Smooth muscle cell (in vitro differentiated cells): Measurements from ENCODE around the gene PARD3. TPM values are rescaled to one million over a fixed set of nuclear protein-coding genes. Genes with fewer than 3 reads are reported as not detected.

Experiments
- DNase-seq: peaks from one replicate; lab custom pipeline; 2025; ENCODE audit not compliant: unreplicated experiment; lab: John Stamatoyannopoulos, UW
- H2AFZ ChIP-seq: fragments of 200-600 bp; sonication (generic); 2 replicates; pipeline ENCODE4 v1.6.0; 2016; ENCODE audit warnings: antibody characterized with exemption, low read depth, mild to moderate bottlenecking
- H3F3A ChIP-seq: fragments of 200-600 bp; sonication (generic); 2 replicates; pipeline ENCODE4 v1.6.0; 2017; ENCODE audit warnings: antibody characterized with exemption, low read depth
- H3K27ac ChIP-seq: fragments of 200-600 bp; sonication (generic); 2 replicates; pipeline ENCODE4 v1.5.1; 2016; ENCODE audit warnings: low read depth, mild to moderate bottlenecking
- H3K27me3 ChIP-seq: fragments of 200-600 bp; sonication (generic); 2 replicates; pipeline ENCODE4 v1.6.1; 2016; ENCODE audit warnings: low read depth, mild to moderate bottlenecking
- H3K36me3 ChIP-seq: fragments of 200-600 bp; sonication (generic); 2 replicates; pipeline ENCODE4 v1.5.1; 2016; ENCODE audit warnings: low read depth
- H3K4me1 ChIP-seq: fragments of 200-600 bp; sonication (generic); 2 replicates; pipeline ENCODE4 v1.5.1; 2016; ENCODE audit warnings: low read depth
- H3K4me2 ChIP-seq: fragments of 200-600 bp; sonication (generic); 2 replicates; pipeline ENCODE4 v1.6.0; 2016; ENCODE audit warnings: mild to moderate bottlenecking
- H3K4me3 ChIP-seq: fragments of 200-600 bp; sonication (generic); 2 replicates; pipeline ENCODE4 v1.5.1; 2016; ENCODE audit warnings: mild to moderate bottlenecking
- H3K79me2 ChIP-seq: fragments of 200-600 bp; sonication (generic); 2 replicates; pipeline ENCODE4 v1.6.0; 2016; ENCODE audit warnings: low read depth, mild to moderate bottlenecking
- H3K9ac ChIP-seq: fragments of 200-600 bp; sonication (generic); 2 replicates; pipeline ENCODE4 v1.6.0; 2016; ENCODE audit warnings: low read depth
- H3K9me3 ChIP-seq: fragments of 200-600 bp; sonication (generic); replicated peaks from 2 replicates; pipeline ENCODE4 v1.5.1; 2016; ENCODE audit warnings: low read depth
- H4K20me1 ChIP-seq: fragments of 200-600 bp; sonication (generic); 2 replicates; pipeline ENCODE4 v1.6.0; 2016; ENCODE audit warnings: low read depth
- WGBS: methylation state at CpG from one replicate; pipeline ENCODE4 v1.1.7; 2016; ENCODE audit warnings: low lambda C conversion rate; 5-methylcytosine and 5-hydroxymethylcytosine counted together
- polyA plus RNA-seq: library from polyadenylated mRNA; unstranded; fragments of >200 nt; fragmentation: Nextera tagmentation; extraction: Ambion mirVana; gene quantifications from 2 replicates; pipeline ENCODE4 v1.2.1, GENCODE V29; 2016
- total RNA-seq: library from RNA; depleted of rRNA; stranded (reverse); fragments of >200 nt; gene quantifications from 2 replicates; pipeline ENCODE4 v1.2.3, GENCODE V29; 2014
- TF ChIP-seq, protein P1 (sequence below): fragments of 200-600 bp; sonication (generic); IDR thresholded peaks from 2 replicates; pipeline ENCODE4 v1.5.1; 2017; ENCODE audit warnings: borderline replicate concordance, mild to moderate bottlenecking, antibody characterized with exemption; ENCODE audit not compliant: insufficient read depth, poor library complexity, severe bottlenecking

PARD3 gene
- total and polyA plus RNA-seq, 2 experiments from 2014 or later, result 17.5 to 26.0 TPM

DNA sequence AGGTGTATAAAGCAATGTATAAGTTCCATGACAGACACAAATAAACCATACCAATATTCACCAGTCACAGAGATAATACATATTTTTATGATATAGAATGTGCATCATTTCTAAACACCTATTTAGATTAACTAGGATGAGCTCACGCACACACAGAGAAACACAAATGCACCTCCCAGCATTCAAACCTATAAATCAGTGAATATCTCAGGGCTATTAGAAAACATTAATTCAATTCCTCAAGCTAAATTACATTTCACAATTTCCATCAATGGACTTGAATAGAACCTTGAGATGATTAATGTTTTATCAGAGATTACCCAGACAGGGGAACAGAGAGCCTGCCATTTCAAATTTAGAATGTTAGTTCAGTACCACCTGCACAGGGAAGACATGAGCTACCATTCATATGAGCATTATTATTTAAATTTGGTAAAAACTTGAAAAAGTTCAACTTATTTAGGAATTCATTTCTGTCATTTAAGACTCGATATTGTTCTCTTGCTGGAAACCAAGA is 221.7 kb downstream of the PARD3 start:
- Histone ChIP-seq H3K9ac (no peak overlapping the region), H3F3A (no peaks in the 10 kb centered on the region), H3K4me2 (no peak overlapping the region), H3K79me2 (peaks cover 43% of the 10 kb centered on the region), H3K4me1 (no peaks in the 10 kb centered on the region), H3K27me3 (no peaks in the 10 kb centered on the region), H3K36me3 (no peaks in the 10 kb centered on the region), H3K27ac (no peak overlapping the region), H3K4me3 (no peak overlapping the region), H2AFZ (no peak overlapping the region), H4K20me1 (no peaks in the 10 kb centered on the region), H3K9me3 (no peaks in the 10 kb centered on the region)
- 98% methylated on average over 2 of the region's 2 CpGs for WGBS
- no peak for DNase-seq
- TF ChIP-seq, protein P1, sequence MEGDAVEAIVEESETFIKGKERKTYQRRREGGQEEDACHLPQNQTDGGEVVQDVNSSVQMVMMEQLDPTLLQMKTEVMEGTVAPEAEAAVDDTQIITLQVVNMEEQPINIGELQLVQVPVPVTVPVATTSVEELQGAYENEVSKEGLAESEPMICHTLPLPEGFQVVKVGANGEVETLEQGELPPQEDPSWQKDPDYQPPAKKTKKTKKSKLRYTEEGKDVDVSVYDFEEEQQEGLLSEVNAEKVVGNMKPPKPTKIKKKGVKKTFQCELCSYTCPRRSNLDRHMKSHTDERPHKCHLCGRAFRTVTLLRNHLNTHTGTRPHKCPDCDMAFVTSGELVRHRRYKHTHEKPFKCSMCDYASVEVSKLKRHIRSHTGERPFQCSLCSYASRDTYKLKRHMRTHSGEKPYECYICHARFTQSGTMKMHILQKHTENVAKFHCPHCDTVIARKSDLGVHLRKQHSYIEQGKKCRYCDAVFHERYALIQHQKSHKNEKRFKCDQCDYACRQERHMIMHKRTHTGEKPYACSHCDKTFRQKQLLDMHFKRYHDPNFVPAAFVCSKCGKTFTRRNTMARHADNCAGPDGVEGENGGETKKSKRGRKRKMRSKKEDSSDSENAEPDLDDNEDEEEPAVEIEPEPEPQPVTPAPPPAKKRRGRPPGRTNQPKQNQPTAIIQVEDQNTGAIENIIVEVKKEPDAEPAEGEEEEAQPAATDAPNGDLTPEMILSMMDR, result no peak

DNA sequence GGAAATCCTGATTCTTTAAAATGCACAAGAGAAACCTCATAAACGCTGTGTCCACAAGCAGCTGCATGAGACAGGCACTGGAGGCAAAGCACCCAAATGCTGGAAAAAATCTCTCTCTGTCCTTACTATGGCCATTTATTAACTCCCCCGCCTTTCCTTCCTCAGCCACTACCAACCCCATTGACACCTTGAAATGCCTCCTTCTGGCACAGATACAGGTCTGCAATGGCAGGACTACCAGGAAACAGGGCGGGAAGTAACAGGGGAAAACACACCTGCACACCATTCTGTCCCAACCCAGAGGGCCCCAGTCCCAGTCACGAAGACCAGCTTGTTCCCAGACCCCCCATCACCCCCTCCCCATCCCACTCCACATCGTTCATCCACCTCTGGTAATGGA is 224.3 kb downstream of the PARD3 start:
- no peak overlapping the region for H3K9ac ChIP-seq
- no peak overlapping the region for H2AFZ ChIP-seq
- DNase-seq, result no peak
- no peak overlapping the region for H3K4me2 ChIP-seq
- no peaks in the 10 kb centered on the region for H4K20me1 ChIP-seq
- no peak overlapping the region for H3K27ac ChIP-seq
- H3K36me3 ChIP-seq, result no peaks in the 10 kb centered on the region
- H3K27me3 ChIP-seq, result no peaks in the 10 kb centered on the region
- peaks cover 41% of the 10 kb centered on the region for H3K79me2 ChIP-seq
- H3K9me3 ChIP-seq, result no peaks in the 10 kb centered on the region
- 98% methylated on average over 5 of the region's 5 CpGs for WGBS
- H3K4me3 ChIP-seq, result no peak overlapping the region
- H3F3A ChIP-seq, result no peaks in the 10 kb centered on the region
- no peaks in the 10 kb centered on the region for H3K4me1 ChIP-seq
- TF ChIP-seq, protein P1, result no peak

DNA sequence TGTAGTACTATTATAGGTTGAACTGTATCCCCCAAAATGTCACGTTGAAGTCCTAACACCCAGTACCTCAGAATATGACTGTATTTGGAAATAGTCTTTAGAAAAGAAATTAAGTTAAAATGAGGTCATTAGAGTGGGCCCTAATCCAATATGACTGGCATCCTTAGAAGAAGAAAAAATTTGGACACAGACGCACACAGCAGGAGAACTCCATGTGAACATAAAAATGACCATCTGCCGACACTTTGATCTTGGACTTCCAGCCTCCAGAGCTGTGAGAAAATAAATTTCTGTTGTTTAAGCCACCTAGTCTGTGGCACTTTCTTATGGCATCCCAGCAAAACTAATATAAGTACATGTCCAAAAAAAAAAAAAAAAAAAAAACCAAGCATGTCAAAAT is 225.8 kb downstream of the PARD3 start:
- 99% methylated on average over 3 of the region's 3 CpGs for WGBS
- no peak for DNase-seq
- H3K9me3 ChIP-seq, result no peaks in the 10 kb centered on the region
- no peaks in the 10 kb centered on the region for H3K27me3 ChIP-seq
- H3K27ac ChIP-seq, result no peak overlapping the region
- no peak overlapping the region for H2AFZ ChIP-seq
- peaks cover 40% of the 10 kb centered on the region for H3K79me2 ChIP-seq
- H3K4me3 ChIP-seq, result no peak overlapping the region
- H3K9ac ChIP-seq, result no peak overlapping the region
- H3F3A ChIP-seq, result no peaks in the 10 kb centered on the region
- TF ChIP-seq, protein P1, result no peak
- H3K36me3 ChIP-seq, result no peaks in the 10 kb centered on the region
- no peak overlapping the region for H3K4me2 ChIP-seq
- no peaks in the 10 kb centered on the region for H4K20me1 ChIP-seq
- H3K4me1 ChIP-seq, result no peaks in the 10 kb centered on the region

DNA sequence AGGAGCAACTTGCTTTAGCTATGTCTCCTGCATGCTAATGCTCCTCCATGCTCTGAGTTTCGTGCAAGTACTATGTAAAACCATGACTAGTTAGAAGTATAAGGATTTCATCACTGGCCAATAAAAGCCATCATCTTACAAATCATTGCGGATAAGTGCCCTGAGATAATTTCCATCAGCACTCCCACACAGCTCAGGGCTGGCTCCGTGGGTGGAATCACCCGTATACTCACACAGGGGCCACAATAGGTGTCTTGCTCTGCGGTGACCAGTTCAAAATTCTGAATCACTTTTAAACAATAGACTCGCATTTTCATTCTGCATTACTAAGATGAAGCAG is 227.4 kb downstream of the PARD3 start:
- no peak for DNase-seq
- H3K4me2 ChIP-seq, result no peak overlapping the region
- H3K27me3 ChIP-seq, result no peaks in the 10 kb centered on the region
- TF ChIP-seq, protein P1, result no peak
- no peaks in the 10 kb centered on the region for H3F3A ChIP-seq
- H3K79me2 ChIP-seq, result peaks cover 34% of the 10 kb centered on the region
- no peak overlapping the region for H3K27ac ChIP-seq
- H3K4me3 ChIP-seq, result no peak overlapping the region
- H3K4me1 ChIP-seq, result no peaks in the 10 kb centered on the region
- no peak overlapping the region for H2AFZ ChIP-seq
- H4K20me1 ChIP-seq, result peaks cover 2% of the 10 kb centered on the region
- no peaks in the 10 kb centered on the region for H3K36me3 ChIP-seq
- H3K9ac ChIP-seq, result no peak overlapping the region
- WGBS, result 62% methylated on average over 6 of the region's 6 CpGs
- no peaks in the 10 kb centered on the region for H3K9me3 ChIP-seq
